ENCODE results near the gene FNBP1.

GRCh38 chr9:130045725-130046450 is 2.9 kb upstream of the FNBP1 start:
- TF ChIP-seq CTCF (IDR thresholded peaks at IDR 0.05) (no peak), KDM1A (IDR thresholded peaks at IDR 0.05; ENCODE audit: low read depth) (no peak), EHMT2 (IDR thresholded peaks at IDR 0.05; ENCODE audit: low read depth) (no peak), E2F6 (IDR thresholded peaks at IDR 0.05; ENCODE audit: borderline replicate concordance, low read depth) (no peak), EP300 (IDR thresholded peaks at IDR 0.05) (no peak)
